HG02885 (cell line): Measurements from ENCODE around the gene DDX27.

ENCODE experiments used
- ATAC-seq: cut with Tn5 transposase; IDR thresholded peaks from one replicate; pipeline ENCODE4 v1.9.1; 2021; ENCODE audit warnings: mild to moderate bottlenecking; ENCODE audit not compliant: unreplicated experiment, poor library complexity

The DDX27 gene

DNA sequence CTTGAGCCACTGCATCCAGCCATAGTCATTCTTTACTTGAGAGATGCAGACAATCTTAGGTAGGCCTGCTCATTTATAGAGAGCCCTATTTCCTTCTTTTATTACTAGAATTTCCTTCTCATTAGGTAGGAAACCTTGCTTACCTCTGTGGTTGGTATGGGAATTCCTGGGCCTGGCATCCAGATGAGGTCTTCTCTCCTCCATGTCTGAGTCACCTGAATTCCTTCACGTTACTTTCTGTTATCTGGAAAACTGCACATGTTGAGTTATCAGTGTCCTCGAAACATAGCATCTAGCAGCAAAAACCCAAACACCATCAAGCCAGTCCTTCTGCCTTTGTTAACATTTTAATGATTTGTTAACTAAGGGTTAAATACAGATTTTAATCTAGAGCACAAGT lies 56.4 kb downstream of the DDX27 start:
- ATAC-seq, result no peak

DNA sequence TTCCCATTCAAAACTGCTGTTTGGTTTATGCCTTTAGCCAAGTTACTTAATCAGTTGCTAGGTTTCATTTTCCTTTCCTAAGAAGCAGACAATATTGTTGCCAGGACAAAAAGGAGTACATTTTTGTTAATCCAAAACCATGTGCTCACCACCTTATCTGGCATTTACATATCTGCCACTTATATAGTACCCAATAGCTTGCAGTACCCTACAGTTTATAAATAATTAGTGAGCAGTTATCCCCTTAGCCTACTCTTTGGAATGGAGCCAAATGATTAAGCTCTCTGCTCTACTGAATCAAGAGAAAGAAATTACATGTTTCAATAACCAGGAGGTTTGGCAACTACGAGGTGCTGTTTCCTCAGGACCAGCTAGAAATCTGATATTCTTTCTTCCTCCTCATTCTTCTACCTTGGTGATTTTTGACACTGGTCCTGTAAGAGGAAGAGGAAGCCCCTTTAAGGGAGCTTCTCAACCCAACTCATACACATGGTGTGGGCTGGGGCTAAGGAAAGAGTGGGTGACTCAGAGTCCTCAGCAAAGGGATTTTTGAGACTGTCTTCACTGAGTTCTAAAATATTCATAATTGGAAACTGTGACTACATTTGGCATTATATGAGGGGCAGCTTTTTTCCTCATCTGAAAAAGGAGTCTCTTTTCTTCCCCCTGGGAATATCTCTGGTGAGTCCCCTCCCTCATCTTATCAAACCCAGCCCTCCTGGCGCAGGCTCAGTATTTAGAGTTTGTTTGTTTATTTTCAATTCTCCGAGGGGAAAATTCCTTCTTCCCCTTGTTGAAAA lies 57.1 kb downstream of the DDX27 start:
- no peak for ATAC-seq

DNA sequence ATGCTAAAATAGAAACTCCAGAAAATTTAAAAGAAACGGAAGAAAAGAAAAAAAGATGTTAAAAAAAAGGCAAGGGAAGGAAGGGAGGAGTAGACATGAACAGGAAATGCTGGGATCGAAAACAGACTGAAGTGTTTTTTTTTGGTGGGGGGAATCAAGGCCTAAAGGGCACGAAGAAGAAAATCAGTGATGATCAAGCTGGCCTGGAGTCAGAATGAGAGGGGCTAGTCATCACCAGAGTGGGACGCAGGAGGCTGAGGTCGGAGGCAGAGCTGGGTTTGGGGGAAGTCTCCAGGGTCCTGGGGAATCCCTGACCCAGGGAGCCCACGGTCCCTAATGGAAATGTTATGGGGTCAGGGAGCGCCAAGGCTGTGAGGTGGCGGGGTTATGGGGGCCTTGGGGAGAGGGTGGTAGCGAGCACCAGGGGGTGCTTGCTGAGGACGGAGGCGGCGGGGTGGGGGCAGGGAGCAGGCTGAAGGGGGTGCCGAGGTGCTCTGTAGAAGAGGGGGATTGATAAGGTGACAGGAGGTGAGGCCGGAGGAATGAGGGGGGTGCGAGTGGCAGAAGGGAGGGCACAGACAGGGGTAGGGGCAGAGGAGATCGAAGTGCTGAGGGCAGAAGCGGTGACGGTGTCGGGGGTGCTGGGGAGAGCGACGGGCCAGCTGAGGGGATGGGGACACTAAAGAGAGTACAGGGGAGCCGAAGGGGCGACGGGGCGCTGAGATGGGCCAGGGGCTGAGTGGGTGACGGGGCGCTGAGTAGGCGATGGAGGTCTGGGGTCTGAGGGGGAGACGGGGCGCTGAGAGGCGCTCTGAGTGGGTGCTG lies 58.0 kb downstream of the DDX27 start:
- no peak for ATAC-seq

DNA sequence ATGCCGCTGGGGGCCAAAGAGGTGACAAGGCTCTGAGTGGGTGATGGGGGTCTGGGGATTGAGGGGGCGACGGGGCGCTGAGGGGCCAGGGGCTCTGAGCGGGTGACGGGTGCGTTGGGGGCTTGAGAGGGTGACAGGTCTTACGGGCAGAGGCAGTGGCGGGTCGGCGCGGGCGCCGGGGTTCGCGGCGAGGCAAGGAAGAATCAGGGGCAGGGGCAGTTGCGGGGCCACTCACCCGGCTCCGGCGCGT lies 58.5 kb downstream of the DDX27 start:
- ATAC-seq, result no peak

DNA sequence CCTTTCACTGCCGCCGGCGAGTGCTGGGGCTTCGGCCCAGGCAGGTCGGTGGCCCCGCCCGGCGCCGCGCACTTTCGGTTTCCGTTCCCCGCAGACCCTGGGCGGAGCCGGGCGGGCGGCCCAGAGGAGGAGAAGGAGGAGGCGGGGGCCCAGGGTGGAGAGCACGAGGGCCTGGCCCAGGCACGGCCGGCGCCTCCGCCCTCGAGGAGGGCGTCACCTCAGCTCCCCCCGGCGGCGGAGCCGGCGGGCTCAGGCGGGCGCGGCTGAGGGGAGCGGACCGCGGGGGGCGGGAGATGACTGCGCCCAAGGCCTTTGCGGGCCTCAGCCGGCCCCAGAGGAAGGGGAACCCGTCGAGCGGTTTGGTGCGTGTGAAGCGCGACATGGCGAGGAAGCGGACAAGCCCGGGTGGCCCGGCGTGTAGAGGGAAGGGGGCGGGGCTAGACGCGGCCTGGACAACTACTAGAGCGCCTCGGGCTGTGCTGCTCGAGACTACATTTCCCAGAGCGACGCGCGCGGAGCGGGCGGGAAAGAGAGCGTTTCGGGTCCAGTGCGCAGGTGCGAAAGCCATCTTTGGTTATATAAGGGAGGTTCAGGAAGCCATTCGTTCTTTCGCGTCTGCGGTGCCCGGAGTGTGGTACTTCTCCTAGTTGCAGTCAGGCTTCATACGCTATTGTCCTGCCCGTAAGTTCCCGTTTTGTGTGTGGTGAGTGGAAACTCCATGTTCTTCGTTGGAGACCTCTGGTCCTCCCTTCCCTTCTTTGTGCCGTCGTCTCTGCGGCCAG lies 59.0 kb downstream of the DDX27 start, which contains the start of gene ZNFX1:
Gene ZNFX1, minus strand, starts transcription at position 22 of the 782 bp plus-strand sequence. CDS start 2,218 bp downstream, outside the sequence.
- peak; percentile 88 for ATAC-seq

DNA sequence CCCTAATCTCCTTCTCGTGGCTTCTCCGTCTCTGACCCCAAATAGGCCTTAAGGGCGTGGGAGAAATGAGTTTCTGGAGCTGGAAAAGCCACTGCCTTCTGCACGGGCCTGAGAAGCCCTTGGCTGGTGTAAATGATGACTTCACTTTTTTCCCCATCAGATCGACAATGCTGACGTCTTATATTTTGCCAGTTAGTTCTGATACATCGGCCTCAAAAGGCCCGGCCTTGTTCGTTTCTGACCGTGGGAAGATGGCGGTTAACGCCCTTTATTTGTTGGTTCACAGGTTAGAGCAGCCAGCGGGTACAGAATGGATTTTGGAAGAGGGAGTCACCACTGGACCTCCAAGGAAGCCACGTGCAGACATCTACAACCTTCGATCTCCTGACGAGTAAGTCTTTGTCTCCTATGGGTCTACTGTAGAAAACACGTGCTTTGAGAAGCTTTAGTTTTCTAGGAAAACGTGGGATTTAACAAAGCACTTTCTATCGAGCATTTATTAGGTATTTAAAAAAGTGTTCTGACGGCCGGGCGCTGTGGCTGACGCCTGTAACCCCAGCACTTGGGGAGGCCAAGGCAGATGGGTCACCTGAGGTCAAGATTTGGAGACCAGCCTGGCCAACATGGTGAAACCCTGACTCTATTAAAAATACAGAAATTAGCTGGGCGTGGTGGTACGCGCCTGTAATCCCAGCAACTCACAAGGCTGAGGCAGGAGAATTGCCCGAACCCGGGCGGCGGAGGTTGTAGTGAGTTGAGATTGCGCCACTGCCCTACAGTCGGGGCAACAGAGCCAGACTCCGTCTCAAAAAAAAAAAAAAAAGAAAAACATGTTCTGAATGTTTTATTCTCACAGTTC lies 59.8 kb downstream of the DDX27 start:
- no peak for ATAC-seq

DNA sequence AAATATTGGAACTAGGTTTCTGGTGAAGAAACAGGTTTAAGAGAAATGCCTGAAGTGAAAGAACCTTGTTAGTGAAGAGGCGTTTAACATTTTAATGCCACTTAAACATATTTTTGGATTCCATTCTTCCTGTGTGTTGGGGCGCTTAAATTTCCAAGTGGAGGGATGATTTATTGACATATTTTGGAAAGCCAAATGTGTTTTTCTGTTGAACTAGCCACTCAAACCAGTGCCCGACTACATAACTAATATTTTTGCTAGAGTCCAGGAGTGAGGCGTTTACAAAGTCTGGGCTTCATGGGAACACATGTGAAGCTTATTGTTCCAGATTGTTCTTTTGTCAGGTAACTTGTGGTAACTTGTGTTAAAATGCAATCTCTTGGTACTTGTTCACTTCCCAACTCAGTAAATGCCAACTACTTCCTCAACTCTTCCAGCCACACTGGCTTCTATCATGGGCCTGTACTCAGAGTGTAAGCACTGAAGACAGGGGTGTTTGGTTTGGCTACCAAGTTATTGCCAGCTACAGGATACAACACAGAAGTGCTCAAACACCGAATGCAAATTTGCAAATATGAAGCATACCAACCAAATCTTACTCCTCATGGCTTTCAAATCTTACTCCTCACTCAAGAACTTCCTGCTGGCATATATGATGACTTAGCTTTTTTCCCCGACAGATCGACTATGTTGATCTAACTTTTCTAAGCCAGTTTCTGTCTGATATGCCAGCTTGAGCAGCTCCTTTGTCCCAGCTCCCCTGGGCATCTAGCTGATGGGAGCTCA lies 60.7 kb downstream of the DDX27 start:
- ATAC-seq, result no peak

DNA sequence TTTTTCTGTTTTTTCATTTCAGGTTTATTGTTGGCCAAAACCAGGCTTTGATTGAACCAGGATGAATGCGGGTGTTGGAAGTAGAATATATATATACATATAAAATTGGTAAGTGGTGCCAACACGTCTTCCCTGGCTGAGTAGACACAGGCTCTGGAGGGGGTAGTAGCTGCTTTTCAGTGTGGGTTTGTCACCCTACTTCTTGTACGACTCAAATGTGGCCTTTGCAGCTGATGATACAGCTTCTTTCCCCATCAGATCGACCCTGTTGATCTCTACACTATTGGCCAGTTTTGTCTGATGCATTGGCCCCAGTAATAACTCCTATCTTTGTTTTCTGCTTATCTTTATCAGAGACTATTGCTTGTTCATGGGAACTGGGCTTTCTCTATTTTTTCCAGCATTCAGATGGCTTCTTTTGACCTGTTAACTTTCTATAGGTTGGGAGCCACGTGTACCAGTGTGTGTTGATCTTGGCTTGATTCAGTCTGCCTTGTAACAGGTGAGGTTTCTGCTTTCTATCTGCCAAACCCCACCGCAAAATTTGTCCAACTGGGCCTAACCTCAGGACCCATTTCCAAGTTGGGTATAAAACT lies 61.3 kb downstream of the DDX27 start:
- ATAC-seq, result no peak

DNA sequence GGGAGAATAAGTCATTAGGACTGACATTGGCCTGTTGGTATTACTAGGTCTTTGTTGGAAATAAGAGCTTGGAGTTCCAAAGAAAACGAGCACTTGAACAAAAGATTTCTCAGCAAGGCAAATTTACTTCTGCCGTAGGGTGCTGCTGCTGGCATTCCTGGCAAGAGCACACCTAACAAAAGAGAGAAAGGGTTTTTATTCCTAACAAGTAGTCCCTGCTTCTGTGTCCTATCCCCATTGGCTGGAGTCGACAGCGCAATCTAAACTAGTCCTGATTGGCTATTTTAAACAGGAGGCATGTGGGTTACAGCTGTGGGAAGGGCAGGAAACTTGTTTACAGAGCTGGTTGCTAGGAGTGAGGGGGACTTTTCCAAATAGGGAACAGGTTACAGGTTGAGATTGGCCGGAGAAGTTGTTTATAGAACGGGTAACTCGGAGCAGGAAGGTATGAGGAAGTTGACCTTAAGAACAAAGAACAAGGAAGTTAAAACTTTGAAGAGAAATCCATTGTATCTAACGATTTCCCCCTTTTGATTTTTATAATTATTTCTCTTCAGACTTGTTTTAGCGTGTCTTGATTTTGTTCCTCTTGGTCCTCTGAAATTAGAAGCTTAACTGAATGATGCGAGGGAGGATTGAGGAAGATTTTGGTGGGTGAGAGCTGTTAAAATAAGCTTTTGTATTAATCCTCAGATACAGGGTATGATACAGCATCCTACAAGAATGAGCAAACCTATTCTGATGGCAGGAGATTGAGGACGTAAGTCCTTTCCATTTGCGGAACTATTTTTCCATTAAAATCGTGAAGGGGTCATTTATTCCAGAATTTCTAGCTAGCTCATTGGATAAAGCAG lies 62.1 kb downstream of the DDX27 start:
- no peak for ATAC-seq

DNA sequence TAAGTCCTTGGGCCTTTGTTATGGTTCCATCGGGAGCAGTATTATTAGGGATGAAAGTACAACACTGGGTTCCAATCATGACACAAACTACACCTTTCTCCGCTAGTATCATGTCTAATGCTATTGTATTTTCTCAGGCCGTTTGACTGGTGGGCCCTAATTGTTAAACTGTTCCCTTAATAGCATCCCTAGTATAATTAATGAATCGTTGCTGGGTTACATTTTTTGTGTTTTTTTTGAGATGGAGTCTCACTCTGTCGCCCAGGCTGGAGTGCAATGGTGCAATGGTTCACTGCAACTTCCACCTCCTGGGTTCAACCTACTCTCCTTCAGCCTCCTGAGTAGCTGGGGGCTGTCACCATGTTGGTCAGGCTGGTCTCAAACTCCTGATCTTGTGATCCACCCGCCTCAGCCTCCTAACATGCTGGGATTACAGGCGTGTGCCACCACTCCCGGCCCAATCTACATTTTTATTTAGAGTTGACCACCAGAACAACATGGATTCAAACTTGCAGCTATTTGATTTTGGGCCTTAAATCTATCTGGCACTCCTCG lies 62.8 kb downstream of the DDX27 start:
- ATAC-seq, result no peak

DNA sequence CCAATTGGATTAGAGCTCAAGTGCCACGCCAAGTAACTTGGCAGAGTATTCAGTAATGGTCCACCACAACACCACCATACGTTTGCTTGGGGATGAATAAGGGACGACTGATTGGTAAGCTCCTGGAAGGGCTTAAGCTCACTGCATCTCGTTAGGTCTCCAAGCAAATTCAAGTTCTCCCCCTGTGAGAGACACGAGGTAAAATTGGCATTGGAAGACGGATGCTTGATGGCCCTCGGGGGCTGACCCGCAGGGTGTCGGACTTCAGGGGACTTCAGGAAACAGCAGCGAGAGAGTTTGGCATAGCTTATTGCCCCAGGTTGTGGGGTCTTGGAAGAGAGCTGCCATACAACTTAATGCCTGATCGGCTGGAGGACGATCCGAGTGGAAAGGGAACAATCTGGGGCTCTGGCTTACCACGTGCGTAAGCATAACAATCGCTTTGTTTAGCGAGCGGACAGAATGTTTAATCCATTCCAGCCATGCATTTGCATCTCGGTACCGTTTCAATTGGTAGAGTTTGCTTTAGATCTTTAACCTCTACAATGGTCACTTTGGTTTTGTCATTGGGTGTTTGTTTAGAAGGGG lies 63.5 kb downstream of the DDX27 start:
- no peak for ATAC-seq

DNA sequence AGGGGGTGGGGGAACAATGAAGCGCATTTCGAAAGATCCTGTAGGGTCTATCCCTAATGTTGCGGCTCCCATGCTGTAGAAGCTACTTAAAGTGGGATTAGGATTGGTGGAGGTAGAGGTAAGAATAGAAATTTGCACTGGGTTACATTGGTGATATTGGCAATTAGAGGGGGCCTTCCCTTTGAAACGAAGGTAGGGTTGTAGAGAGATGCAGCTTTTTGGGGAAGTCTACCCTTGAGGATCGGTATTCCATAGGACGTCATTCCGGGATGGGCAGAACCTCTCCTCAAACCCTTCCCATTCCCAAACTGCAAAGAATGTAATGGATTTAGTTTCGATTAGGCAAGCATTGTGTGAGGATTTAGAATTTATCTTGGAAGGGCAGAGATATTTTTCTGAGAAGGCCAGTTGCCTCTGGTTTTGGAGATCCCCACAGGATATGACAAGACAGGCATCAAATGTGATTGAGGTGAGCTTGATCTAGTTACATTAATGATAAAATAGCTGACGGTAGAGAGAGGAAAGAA lies 64.0 kb downstream of the DDX27 start:
- ATAC-seq, result no peak

DNA sequence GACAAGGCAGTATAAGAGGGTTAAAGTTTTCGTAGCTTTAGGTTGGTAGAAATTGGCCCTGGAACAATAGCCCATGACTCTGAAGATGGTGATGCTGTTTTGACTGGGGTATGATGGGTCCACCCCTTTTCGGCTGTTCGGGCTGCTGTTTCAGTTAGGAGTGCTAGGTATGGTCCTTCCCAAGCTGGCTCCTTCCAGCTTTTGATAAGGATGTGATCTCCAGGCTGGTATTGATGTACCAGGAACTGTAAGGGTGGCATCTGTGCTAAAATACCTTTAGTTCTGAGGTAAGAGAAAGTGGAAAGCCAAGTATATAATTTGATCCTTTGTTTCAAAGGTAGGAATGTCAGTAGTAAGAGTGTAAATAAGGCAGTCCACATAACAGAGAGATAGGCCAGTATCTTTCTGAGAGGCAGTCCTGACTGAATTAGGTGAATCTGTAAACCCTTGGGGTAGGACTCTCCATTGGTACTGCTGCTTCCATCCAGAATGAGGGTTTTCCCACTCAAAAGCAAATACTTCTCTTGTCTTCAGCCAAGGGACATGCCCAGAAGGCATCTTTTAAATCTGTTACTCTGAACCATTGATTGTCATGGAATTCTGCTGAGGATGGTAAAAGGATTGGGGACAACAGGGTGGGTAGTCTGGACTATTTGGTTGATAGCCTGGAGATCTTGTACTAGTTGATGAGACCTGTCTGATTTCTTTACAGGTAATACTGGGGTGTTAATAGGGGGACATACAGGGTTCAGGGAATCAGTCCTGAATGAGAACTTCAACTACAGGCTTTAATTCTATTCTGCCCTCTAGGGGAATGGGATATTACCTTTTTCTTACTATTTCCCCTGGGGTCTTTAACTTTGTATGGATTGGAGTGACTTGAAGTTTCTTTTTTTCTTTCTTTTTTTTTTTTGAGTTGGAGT lies 64.7 kb downstream of the DDX27 start:
- no peak for ATAC-seq

DNA sequence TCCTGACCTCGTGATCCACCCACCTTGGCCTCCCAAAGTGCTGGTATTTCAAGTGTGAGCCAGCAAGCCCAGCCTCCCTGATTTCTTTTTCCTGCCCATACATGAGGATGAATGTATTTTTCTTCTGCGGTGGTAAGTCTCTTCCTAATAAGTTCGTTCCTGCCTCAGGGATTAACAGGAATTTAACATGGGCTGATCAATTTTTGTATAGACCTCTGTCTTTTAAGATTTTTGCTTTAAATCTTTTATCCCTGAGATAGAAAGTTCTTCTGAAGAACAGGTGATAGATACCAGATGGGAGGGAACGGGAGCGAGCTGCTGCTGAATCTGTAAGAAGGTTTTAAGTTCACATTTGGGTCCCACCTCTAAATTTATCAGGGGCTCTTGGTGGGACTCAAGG lies 65.6 kb downstream of the DDX27 start:
- ATAC-seq, result no peak

DNA sequence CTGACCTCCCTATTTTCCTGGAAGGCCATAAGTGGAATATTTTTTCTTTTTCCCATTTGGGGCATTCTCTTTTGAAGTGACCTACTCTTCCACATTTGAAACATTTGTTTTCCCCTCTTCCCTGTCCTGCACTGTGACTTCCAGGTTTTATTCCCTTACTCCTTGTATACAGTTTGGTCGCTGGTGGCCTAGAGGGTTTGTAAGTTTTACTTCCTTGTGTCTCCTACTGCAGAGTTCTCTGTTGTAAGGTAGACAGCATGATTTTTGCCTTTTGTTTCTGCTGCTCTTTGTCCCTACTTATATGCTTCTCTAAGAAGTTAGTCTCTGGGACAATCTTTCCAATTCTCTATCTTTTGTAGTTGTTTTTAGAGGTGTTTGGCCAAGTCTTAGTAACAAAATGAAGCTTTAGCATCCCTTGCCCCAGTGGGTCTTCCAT lies 66.0 kb downstream of the DDX27 start:
- ATAC-seq, result no peak

DNA sequence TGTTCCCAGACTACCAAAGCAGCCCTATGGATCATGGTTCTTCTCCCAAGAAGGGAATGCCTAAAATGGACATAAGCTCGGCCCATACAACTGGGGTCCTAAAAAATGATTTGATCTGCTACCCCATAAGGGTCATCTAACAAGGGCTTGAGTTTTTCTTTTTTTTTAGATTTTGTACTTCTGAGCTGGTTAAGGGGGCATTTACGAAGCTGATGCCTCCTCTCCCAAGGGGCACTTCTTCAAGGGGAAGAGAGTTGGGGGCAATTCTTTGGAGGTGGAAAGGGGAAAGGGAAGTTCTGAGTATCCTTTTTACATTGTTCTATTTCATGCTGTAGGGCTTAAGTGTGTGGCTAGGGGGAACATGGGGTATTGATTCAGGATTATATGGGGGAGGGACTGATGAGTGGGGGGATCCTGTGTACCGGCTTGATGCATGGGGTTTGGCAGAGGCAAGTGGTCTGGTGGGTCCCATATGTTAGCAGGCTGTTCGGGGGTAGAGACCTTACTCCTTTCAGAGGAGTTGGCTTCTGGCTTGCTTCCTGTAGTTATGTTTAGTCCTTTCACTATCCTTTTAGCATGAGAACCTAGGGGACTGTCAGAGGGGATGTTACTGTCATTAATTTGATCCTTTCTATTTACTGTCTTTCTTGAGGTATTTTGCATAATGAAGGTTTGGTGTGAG lies 66.7 kb downstream of the DDX27 start:
- ATAC-seq, result no peak
